ENCODE data around the gene ENDOD1.

GRCh38 chr11:95144313-95145235 lies 54.9 kb downstream of the ENDOD1 start:
- TF ChIP-seq CTCF (conservative IDR thresholded peaks at IDR 0.05), result no peak
- TF ChIP-seq ZFX (IDR thresholded peaks at IDR 0.05), result no peak
